ENCODE data around the gene ZNF681. TPM values are rescaled to one million over a fixed set of nuclear protein-coding genes. Genes with fewer than 3 reads are reported as not detected.

ZNF681 gene
- total RNA-seq, 1 donor from 2014 or later = 1.8 TPM

- no peak overlapping the region for H3K4me3 ChIP-seq (ENCODE audit: low read depth, low read length)
- no peaks in the 10 kb centered on the region for H3K27me3 ChIP-seq (ENCODE audit: control insufficient read depth, insufficient read depth, low read length)
- no peak for DNase-seq (ENCODE audit: low read depth)
- TF ChIP-seq CTCF (IDR thresholded peaks at IDR 0.05; ENCODE audit: insufficient read depth, low read length, poor library complexity, severe bottlenecking) = no peak
- H3K36me3 ChIP-seq (ENCODE audit: control insufficient read depth, insufficient read depth, low read length) = no peaks in the 10 kb centered on the region
These were observed 14.0 kb upstream of the ZNF681 start for GRCh38 chr19:23772675-23773063.

GRCh38 chr19:23771761-23772674 is 13.3 kb upstream of the ZNF681 start:
- H3K27me3 ChIP-seq (ENCODE audit: control insufficient read depth, insufficient read depth, low read length) = no peaks in the 10 kb centered on the region
- no peaks in the 10 kb centered on the region for H3K36me3 ChIP-seq (ENCODE audit: control insufficient read depth, insufficient read depth, low read length)
- DNase-seq (ENCODE audit: low read depth) = no peak
- TF ChIP-seq CTCF (IDR thresholded peaks at IDR 0.05; ENCODE audit: insufficient read depth, low read length, poor library complexity, severe bottlenecking) = no peak
- H3K4me3 ChIP-seq (ENCODE audit: low read depth, low read length) = no peak overlapping the region

- TF ChIP-seq CTCF (IDR thresholded peaks at IDR 0.05; ENCODE audit: insufficient read depth, low read length, poor library complexity, severe bottlenecking) = no peak
- Histone ChIP-seq H3K4me3 (ENCODE audit: low read depth, low read length) (no peak overlapping the region), H3K27me3 (ENCODE audit: control insufficient read depth, insufficient read depth, low read length) (no peaks in the 10 kb centered on the region), H3K36me3 (ENCODE audit: control insufficient read depth, insufficient read depth, low read length) (no peaks in the 10 kb centered on the region)
- DNase-seq (ENCODE audit: low read depth) = no peak
These were observed 12.6 kb upstream of the ZNF681 start for GRCh38 chr19:23771316-23771715.

- Histone ChIP-seq H3K27me3 (ENCODE audit: control insufficient read depth, insufficient read depth, low read length) (no peaks in the 10 kb centered on the region), H3K4me3 (ENCODE audit: low read depth, low read length) (no peak overlapping the region), H3K36me3 (ENCODE audit: control insufficient read depth, insufficient read depth, low read length) (no peaks in the 10 kb centered on the region)
- no peak for DNase-seq (ENCODE audit: low read depth)
- TF ChIP-seq CTCF (IDR thresholded peaks at IDR 0.05; ENCODE audit: insufficient read depth, low read length, poor library complexity, severe bottlenecking) = no peak
These were observed 12.1 kb upstream of the ZNF681 start for GRCh38 chr19:23770672-23771250.

GRCh38 chr19:23769691-23770468 is 11.2 kb upstream of the ZNF681 start:
- Histone ChIP-seq H3K36me3 (ENCODE audit: control insufficient read depth, insufficient read depth, low read length) (no peaks in the 10 kb centered on the region), H3K27me3 (ENCODE audit: control insufficient read depth, insufficient read depth, low read length) (no peaks in the 10 kb centered on the region), H3K4me3 (ENCODE audit: low read depth, low read length) (no peak overlapping the region)
- no peak for TF ChIP-seq CTCF (IDR thresholded peaks at IDR 0.05; ENCODE audit: insufficient read depth, low read length, poor library complexity, severe bottlenecking)
- no peak for DNase-seq (ENCODE audit: low read depth)
